ENCODE results near the gene SEMA4D.

- TF ChIP-seq CTCF (IDR thresholded peaks at IDR 0.05; ENCODE audit: low read depth, low read length), result no peak
- no peak for TF ChIP-seq POLR2A (IDR thresholded peaks at IDR 0.05; ENCODE audit: extremely low read depth, insufficient read length)
- no peak for TF ChIP-seq MYC (IDR thresholded peaks at IDR 0.05; ENCODE audit: low read depth, low read length)
- no peak for TF ChIP-seq MAX (IDR thresholded peaks at IDR 0.05; ENCODE audit: low read depth, low read length)
Observed at GRCh38 chr9:89462199-89462598, 35.7 kb downstream of the SEMA4D start.

All from NB4 (cell line).